Thyroid gland (tissue), 4 donors: ENCODE data around the gene TRIM50. TPM values are rescaled to one million over a fixed set of nuclear protein-coding genes. Genes with fewer than 3 reads are reported as not detected.
"Not testable (repeated sequence)": the region's sequence is repeated elsewhere in the genome, so short reads cannot be mapped to it uniquely, and the experiment has no call there.

Experiments
- DNase-seq, 2 donors: peaks; one replicate each; pipeline ENCODE4 v3.0.0-alpha.2; 2019
- H3K27ac ChIP-seq, 3 donors: fragments of 200-600 bp; sonication (generic); 1 replicate in 2 of 3; 2 replicates in 1 of 3; pipeline ENCODE4 v1.5.1; 2016 to 2019; ENCODE audit warnings: mild to moderate bottlenecking in 1 of 3, moderate library complexity in 1 of 3
- H3K27me3 ChIP-seq: fragments of 200-600 bp; sonication (generic); one replicate; pipeline ENCODE4 v1.5.1; 2019
- H3K36me3 ChIP-seq, 2 donors: fragments of 200-600 bp; sonication (generic); one replicate each; pipeline ENCODE4 v1.5.1; 2016 to 2019
- H3K4me1 ChIP-seq, 2 donors: fragments of 200-600 bp; sonication (generic); one replicate each; pipeline ENCODE4 v1.5.1; 2017 to 2019
- H3K4me3 ChIP-seq, 3 donors: fragments of 200-600 bp; sonication (generic); replicated peaks in 1 of 3; 1 replicate in 2 of 3; 2 replicates in 1 of 3; pipeline ENCODE4 v1.5.1; 2016; ENCODE audit warnings: mild to moderate bottlenecking in 1 of 3
- H3K9me3 ChIP-seq: fragments of 200-600 bp; sonication (generic); one replicate; pipeline ENCODE4 v1.5.1; 2017
- POLR2A ChIP-seq, 2 donors: fragments of 450-650 bp; IDR thresholded peaks; one replicate each; pipeline ENCODE4 v1.6.1; 2017; ENCODE audit warnings: antibody characterized with exemption in 2 of 2, mild to moderate bottlenecking in 2 of 2, moderate library complexity in 1 of 2
- WGBS, 2 donors: methylation state at CpG; one replicate each; pipeline ENCODE4 v1.1.5; 2017; 5-methylcytosine and 5-hydroxymethylcytosine counted together
- intact Hi-C: fragments of 100-400 bp; cut with DNase I; formaldehyde crosslinking; loops from one replicate; pipeline ENCODE4 v1.15.1; 2023
- total RNA-seq, 4 donors: library from RNA; depleted of rRNA; stranded (reverse); fragments of >200 nt; gene quantifications; one replicate each; pipeline ENCODE4 v1.2.3, GENCODE V29; 2016
- TF ChIP-seq, protein P1 (sequence below), 6 experiments: fragments of 200-600 bp in 3 of 6; fragments of 450-650 bp in 3 of 6; sonication (generic) in 3 of 6; IDR thresholded peaks; one replicate each; pipeline ENCODE4 v1.5.1; 2016 to 2019; ENCODE audit warnings: antibody characterized with exemption in 6 of 6, mild to moderate bottlenecking in 2 of 6, inconsistent platforms in 1 of 6, moderate library complexity in 1 of 6

Gene TRIM50
- 1 to 10 TPM in 3 of 4 donors, not detected in 1; 1.0 to 1.7 (median 1.5) TPM for total RNA-seq

DNA sequence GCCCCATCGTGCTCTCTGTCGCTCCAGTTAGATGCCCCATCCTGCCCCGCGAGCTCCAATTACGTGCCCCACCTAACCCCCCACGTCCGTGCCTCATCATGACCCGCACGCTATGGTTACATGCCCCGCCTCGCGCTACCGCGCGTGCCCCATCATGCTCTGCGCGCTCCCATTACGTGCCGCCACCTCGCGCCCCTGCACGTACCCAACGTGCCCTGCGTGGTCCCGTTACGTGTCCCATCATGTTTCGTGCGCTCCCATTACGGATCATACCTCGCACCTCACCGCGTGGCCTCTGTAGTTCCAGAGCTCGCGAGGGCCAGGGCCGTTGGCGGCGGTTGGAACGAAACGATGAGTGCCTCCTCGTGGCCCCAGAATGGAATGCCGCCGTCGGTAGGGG lies at the start of gene TRIM50, which contains the start of gene FKBP6:
Gene TRIM50, minus strand, starts transcription at position 161 of the 400 bp plus-strand sequence. CDS start 3,295 bp downstream, outside the sequence.
Gene FKBP6, plus strand, starts transcription at position 240 of the 400 bp plus-strand sequence. CDS start 268 bp downstream, outside the sequence.
- H3K27ac ChIP-seq, H3K36me3 ChIP-seq, intact Hi-C loops, H3K9me3 ChIP-seq, DNase-seq, H3K27me3 ChIP-seq, H3K4me3 ChIP-seq: not testable (repeated sequence)
- WGBS, 2 donors, result 92 to 96% methylated on average over 43 of the region's 43 CpGs
- H3K4me1 ChIP-seq, result peaks cover 0 to 15% of the 10 kb centered on the region in 2 donors

DNA sequence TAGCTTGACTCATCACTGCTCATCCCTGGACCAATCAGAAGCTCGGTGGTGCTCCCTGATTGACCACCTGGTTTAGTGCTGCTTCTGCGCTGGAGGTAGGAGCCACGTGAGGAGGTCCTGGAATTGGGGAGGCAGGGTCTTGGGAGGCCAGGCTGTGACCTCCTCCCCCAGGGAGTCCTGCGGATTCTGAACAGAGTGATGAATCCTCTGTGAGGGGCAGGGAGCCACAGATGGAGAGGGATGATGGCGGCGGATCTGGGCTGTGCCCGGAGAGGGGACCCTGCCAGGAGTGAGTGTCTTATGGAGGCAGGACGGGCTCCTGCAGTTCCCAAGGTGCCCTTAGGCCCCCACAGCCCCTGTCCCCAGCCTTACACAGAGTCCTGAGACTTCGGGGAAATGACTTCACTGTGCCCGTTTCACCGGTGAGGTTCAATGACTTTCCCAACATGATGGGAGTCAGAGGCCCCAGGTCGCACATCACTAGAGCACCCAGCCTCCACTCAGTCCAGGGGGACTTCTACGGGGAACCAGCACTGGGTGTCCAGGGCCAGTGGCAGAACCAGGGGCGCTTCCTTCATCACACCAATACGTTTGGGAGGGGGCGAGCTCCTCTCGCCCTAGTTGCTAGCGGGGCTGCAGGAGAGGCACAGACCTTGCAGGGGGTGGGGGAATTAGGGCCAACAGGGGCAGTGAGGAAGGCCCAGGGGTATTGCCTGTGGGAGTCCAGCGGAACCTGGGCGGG lies 49.0 kb upstream of the TRIM50 start:
- no peaks in the 10 kb centered on the region for H3K27me3 ChIP-seq
- H3K27ac ChIP-seq, result no peak overlapping the region
- no peak overlapping the region for H3K4me3 ChIP-seq
- no peaks in the 10 kb centered on the region for H3K36me3 ChIP-seq
- no peaks in the 10 kb centered on the region for H3K9me3 ChIP-seq
- TF ChIP-seq POLR2A (IDR thresholded peaks at IDR 0.05), result no peak
- TF ChIP-seq, protein P1, sequence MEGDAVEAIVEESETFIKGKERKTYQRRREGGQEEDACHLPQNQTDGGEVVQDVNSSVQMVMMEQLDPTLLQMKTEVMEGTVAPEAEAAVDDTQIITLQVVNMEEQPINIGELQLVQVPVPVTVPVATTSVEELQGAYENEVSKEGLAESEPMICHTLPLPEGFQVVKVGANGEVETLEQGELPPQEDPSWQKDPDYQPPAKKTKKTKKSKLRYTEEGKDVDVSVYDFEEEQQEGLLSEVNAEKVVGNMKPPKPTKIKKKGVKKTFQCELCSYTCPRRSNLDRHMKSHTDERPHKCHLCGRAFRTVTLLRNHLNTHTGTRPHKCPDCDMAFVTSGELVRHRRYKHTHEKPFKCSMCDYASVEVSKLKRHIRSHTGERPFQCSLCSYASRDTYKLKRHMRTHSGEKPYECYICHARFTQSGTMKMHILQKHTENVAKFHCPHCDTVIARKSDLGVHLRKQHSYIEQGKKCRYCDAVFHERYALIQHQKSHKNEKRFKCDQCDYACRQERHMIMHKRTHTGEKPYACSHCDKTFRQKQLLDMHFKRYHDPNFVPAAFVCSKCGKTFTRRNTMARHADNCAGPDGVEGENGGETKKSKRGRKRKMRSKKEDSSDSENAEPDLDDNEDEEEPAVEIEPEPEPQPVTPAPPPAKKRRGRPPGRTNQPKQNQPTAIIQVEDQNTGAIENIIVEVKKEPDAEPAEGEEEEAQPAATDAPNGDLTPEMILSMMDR (IDR thresholded peaks at IDR 0.05), result no peak
- DNase-seq, result no peak
- 79 to 86% methylated on average over 16 to 19 of the region's 20 CpGs for WGBS, 2 donors
- H3K4me1 ChIP-seq, result no peaks in the 10 kb centered on the region
- intact Hi-C loops, result no loop called here

- 79 to 87% methylated on average over 2 to 4 of the region's 4 CpGs for WGBS, 2 donors
- DNase-seq, H3K4me3 ChIP-seq, H3K27ac ChIP-seq, intact Hi-C loops, H3K27me3 ChIP-seq, H3K4me1 ChIP-seq, H3K36me3 ChIP-seq, H3K9me3 ChIP-seq: not testable (repeated sequence)
Observed at GRCh38 chr7:73376262-73376661, 48.4 kb upstream of the TRIM50 start.

DNA sequence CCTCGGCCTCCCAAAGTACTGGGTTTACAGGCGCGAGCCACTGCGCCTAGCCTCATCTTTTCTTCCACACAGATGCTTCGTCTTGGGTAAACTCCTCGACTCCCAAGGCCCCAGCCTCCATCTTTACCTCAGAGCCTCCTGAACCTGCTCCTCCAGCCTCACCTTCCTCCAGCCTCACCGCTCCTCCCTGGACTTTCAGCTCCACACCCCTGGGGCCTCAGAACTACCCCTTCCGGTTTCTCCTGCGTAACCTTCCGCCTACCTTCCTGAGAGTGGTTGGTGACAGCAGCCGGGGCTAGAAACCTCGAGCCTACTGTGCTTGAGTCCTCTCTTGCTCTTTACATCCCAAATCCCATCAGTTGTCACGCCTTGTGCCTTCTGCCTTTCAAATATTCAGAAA lies 45.9 kb upstream of the TRIM50 start:
- Histone ChIP-seq H3K4me3 (no peak overlapping the region), H3K9me3 (no peaks in the 10 kb centered on the region), H3K27ac (no peak overlapping the region), H3K36me3 (no peaks in the 10 kb centered on the region), H3K27me3 (no peaks in the 10 kb centered on the region), H3K4me1 (no peaks in the 10 kb centered on the region)
- intact Hi-C loops, result no loop called here
- DNase-seq, result no peak
- WGBS, 2 donors, result 87 to 91% methylated on average over 13 of the region's 13 CpGs
- TF ChIP-seq, protein P1 (IDR thresholded peaks at IDR 0.05), result no peak
- no peak for TF ChIP-seq POLR2A (IDR thresholded peaks at IDR 0.05)

DNA sequence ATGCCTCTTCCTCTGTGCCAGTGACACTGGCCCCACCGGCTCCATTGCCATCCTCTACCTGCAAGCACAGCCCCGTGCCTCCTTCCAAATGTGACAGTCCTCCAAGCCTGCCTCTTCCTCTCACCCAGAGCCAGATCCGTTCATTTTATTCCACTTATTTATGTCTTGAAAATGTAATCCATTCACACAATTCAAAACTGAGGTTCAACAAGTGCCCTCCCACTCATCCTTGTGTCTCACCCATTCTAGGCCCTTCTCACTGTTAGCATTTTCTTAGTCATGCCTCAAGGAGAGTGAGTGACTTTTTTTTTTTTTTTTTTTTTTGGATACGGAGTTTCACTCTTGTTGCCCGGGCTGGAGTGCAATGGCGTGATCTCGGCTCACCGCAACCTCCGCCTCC lies 41.7 kb upstream of the TRIM50 start:
- no peaks in the 10 kb centered on the region for H3K4me1 ChIP-seq
- H3K36me3 ChIP-seq, result no peaks in the 10 kb centered on the region
- H3K27me3 ChIP-seq, result no peaks in the 10 kb centered on the region
- no peaks in the 10 kb centered on the region for H3K9me3 ChIP-seq
- no peak overlapping the region for H3K27ac ChIP-seq
- TF ChIP-seq, protein P1 (IDR thresholded peaks at IDR 0.05), result no peak
- TF ChIP-seq POLR2A (IDR thresholded peaks at IDR 0.05), result no peak
- DNase-seq, result no peak
- WGBS, 2 donors, result 91 to 92% methylated on average over 9 of the region's 9 CpGs
- intact Hi-C loops, result no loop called here
- no peak overlapping the region for H3K4me3 ChIP-seq

- intact Hi-C loops, result no loop called here
- WGBS, 2 donors, result 65 to 77% methylated on average over 10 of the region's 11 CpGs
- Histone ChIP-seq H3K4me3 (no peak overlapping the region), H3K4me1 (no peaks in the 10 kb centered on the region), H3K27ac (no peak overlapping the region), H3K27me3 (no peaks in the 10 kb centered on the region), H3K36me3 (no peaks in the 10 kb centered on the region), H3K9me3 (no peaks in the 10 kb centered on the region)
- TF ChIP-seq, protein P1 (IDR thresholded peaks at IDR 0.05), result no peak
- no peak for TF ChIP-seq POLR2A (IDR thresholded peaks at IDR 0.05)
- no peak for DNase-seq
Observed at GRCh38 chr7:73369009-73369408, 41.1 kb upstream of the TRIM50 start.
